ENCODE results near the gene CSMD2.

Gene CSMD2

DNA sequence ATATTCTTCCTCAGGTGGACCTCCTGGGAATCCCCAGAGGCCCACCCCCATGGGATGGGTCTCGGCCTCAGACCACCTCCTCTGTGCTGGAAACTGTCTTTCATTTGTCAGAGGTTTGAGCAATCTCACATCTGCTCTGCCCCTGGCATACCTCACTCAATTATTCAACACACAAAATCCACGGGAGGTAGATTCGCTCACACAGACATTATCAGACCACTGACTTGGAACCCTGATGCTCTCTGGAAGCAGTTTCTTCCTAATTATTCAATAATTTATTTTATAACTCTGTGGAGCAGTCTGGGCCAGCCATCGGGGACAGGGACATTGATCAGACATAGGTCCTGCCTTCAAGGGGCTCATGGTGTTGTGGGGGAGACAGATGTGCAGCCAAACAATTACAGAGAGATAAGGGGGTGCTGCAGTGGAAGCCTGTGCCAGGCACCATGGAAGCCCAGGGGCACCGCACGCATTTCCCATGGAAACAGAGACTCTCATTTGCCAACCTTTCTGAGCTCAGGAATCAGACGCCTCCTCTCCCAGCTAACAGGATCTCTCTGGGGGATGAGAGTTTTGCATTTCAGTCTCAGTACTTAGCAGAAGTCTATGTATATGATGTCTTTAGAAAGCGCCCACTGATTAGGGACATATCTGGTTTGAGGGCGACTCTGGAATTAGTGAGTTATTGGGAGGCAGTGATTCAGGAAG, 204.7 kb downstream of the CSMD2 start:
- DNase-seq (ENCODE audit: low spot score) = no peak

DNA sequence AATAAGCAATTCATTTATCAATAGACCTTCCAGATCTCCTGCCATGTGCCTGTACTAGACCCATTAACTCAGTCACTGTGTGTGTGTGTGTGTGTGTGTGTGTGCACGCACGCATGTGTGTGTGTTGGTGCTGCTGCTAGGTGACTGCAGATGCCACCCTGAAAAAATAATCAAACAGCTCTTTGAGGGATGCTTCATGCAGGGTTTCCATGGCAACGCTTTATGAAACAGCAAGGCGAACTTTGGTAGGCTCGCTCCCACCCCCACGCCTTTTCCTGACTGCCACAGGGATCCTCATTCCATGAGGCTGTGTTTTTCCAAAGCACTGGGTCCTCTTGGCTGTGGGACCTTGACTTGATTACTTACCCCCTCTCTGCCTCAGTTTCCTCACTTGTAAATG, 207.2 kb downstream of the CSMD2 start:
- no peak for DNase-seq (ENCODE audit: low spot score)

DNA sequence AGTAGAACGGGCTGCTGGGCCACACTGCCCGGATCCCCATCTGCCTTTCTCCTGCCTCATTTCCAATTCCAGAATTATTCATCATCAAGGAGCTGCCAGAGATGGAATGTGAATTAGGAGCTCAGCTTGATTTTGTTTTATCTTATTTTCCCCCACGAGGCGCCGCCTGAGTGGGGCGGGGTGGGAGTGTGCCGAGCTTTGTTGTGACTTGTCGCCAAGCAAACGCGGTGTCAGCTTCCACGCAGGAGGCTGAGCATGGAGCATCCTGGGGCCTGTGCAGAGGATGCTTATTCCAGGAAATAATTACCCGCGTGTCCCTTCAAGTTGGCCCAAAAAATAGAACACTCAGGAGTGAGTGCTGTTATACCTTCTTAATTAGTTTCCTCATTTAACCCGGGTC, 209.9 kb downstream of the CSMD2 start:
- DNase-seq (ENCODE audit: low spot score) = no peak

DNA sequence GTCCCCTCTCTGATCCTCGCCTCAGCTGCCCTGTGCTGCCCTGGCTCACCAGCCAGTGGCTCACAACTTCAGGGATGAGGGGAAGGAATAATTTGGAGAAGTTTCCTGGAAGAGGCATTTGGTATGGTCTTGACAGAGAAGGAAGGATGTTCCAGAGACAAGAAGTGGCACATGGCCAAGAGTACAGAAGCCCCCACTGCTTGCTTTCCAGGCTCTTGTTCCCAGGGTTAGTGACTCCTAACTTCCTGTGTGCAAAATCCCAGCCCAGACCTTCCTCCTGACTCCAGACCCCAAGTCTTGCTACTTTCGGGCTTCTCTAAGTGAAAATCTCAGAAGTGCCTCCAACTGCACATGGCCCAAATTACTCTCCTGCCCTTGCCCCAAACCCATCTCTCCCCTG, 215.5 kb downstream of the CSMD2 start:
- DNase-seq (ENCODE audit: low spot score) = no peak

DNA sequence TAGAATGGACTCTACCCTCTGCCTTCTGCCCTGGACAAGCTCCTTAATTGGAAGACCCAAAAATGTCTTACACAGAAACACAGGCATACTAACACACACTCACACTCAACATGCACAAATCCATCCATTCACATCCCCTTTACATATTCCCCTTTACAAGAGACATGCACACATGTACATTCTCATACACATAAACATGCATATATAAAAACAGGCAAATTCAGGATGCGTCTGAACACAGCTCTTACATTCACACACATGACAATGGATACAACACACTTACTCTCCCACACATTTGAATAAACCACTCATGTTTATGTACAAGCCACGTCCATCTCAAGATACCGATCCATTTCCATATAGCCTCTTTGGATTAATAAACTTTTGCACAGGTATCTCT, 216.7 kb downstream of the CSMD2 start:
- DNase-seq (ENCODE audit: low spot score) = no peak

DNA sequence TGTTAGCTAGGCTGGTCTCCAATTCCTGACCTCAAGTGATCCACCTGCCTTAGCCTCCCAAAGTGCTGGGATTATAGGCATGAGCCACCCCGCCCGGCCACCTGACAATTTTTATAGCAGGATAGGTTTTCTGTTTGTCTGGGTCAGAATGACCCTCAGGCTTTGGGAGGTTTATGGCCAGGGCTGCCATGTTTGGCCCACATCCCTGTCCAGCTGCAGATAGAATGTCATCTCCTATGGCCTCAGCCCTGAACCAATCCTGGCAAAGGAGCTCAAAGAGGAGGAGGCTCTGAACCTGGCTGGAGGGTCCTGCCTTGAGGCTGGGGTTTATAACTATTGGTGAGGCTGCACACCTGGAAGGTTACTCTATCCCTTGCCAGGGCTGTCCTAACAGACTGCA, 218.2 kb downstream of the CSMD2 start:
- DNase-seq (ENCODE audit: low spot score) = no peak

DNA sequence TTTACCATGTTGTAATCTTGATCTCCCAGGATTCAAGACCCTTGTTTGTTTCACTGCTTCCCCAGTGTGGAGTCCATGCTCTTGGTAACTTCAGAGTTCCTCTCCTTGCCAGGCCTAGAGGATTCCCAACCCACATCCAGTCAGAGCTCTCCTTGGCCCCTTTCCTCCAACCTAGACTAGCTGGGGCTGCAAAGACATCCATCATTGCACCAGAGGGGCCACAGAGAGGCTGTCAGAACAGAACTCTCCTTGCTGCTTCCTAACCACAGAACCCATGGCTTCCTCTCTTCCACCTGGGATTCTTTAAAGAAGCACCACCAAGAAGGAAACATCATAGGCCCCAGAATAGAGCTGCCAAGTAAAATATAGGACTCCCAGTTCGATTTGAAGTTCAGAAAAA, 220.2 kb downstream of the CSMD2 start:
- DNase-seq (ENCODE audit: low spot score) = no peak

DNA sequence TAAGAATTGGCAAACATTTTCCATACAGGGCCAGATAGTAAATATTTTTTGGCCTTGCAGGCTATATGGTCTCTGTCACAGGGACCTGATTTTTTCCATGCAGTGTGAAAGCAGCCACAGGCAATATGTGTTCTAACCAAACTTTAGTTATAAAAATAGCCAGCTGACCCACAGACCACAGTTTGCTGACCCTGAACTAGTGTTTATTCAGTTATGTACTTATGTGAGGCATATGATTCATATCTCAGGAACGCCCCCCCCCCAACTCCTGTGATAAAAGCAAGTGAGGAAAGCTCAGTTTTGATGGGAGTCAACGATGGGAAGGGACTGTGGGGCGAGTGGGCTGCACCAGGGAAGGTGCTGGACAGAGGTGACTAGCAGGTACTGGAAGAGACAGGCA, 221.1 kb downstream of the CSMD2 start:
- peak; percentile 26 for DNase-seq (ENCODE audit: low spot score)

DNA sequence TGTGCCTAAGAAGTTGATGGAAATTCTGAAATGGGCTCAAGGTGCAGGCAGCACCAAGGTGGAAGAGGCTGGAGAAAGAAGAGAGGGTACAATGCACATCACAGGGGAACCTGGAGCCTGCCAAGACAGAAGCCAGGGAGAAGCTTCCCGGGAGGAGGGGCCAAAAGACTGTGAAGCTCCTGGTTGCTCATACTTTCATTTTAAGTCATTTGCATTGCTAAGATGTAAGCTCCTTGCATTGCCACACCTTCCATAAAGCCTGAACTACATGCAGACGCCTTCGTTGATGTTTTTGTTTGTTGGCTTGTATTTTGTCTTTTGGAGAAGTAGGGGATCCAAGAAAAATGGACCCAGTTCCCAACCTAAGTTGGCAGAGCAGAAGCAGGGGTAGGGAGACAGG, 232.2 kb downstream of the CSMD2 start:
- no peak for DNase-seq (ENCODE audit: low spot score)

DNA sequence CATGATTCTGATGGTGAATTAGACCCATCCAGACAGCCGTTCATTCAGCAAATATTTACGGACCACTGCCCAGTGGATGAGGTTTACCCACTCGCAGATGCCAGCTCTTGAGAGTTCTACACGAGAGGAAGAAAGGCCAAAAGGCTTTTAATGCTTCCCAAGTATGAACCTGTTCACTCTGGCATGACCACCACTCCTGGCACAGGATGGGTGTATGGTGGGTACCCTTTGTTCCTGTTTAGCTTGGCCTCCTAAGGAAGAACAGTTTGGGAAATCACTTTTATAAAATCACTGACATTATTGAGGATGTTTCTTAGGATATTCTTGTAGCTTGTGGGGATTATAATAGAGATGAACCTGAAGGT, 233.9 kb downstream of the CSMD2 start:
- no peak for DNase-seq (ENCODE audit: low spot score)

DNA sequence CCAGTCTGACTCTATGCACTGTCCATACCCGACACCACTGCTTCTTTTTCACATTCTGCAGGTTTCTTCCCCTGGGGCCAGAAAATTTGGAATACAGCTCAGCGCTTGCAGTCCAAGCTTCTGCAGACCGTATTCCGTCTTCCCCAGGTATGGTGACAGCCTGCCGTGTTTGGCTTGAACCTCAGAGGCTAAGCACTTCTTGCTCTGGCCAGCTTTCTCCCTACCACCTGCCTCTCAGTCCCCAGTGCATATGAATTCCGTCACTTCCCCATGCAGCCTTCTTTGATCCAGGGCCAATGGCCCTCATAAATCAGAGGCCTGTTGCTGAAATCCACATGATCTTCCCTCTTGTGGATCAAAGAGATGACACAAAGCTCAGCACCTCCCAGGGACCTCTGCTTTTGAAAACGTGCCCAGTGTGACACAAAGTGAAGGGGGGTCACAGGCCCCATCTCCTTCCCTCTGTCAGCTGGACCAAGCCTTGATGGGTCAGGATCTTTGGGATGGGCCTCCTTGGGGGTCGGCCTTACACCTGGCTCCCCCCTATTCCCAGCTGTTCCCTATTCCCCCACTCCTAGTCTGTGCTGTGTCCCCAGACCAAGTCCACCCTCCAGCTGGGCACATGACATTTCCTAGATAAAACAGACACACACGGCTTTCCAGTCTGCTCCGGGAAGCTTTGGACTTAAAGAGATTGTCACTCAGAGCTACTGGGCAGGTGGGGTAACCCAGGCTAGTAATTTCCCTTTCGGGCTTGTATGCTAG, 234.5 kb downstream of the CSMD2 start:
- DNase-seq (ENCODE audit: low spot score) = no peak

DNA sequence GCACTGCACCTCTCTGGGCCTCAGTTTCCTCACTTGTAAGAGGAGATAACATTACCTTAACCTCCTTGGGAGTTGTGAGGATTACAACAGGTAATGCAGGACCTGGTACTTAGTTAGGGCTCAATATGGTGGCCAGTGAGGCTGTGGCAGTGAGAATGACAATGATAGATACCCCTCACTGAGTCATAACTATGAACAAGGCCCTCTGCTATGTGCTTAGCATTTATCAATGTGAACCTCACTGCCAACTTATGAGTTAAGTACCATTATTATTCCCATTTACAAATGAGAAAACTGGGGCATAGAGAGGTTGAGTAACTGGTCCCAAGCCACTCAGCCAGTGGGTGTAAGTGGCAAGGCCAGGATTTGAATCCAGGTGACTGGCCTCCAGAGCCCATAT, 236.8 kb downstream of the CSMD2 start:
- DNase-seq (ENCODE audit: low spot score) = no peak

DNA sequence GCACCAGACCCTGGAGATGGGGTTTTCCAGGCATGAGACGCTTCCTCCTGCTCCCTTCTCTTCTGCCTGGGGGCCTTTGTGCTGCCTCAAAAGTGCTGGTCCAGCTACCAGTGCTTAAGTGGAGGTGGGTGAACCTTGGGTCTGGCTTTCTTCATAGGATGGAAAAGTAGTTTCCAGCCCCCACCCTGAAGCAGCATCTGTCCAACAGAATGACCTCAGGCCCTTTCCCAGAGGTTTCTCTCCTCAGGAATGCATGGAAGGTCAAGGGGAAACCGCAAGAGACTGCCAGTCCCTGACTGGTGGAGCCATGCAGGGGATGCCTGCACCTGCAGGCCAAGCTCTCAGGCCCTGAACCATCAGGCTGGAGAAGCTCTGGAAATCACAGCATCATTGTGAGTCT, 237.3 kb downstream of the CSMD2 start:
- no peak for DNase-seq (ENCODE audit: low spot score)

DNA sequence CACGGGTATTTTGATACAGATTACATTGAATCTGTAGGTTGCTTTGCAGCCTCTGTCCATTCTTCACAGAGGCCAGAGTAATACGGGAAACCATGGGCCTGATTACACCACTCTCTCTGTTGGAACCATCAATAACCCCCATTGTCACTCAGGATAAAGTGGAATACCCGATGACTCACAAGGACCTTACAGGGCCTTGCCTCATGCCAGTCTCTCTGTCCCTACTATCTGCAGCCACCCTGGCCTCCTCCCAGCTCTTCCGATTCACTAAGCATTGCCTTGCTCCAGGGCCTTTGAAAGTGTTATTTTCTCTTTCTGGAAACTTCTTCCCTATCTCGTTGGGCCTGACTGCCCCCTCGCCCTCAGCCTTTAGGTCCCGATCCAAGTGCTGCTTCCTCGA, 239.4 kb downstream of the CSMD2 start:
- no peak for DNase-seq (ENCODE audit: low spot score)

DNA sequence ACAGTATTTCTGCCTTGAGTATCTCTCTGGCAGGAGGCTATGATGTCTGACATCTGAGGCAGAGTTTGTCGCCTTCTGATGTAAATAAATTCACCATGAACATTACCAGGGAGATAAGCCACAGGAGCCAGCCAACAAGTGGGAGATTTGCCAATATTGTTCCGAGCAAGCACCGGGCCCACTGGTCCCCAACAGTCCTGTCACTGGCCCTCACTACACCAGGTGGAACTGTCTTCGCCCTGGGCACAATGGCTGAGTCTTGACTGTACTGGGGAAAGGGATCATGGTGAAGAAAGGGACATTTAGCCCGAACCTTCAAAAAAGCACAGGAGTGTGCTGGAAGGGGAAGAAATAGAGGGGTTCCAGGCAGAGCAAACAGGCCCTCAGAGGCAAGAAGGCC, 243.7 kb downstream of the CSMD2 start:
- no peak for DNase-seq (ENCODE audit: low spot score)

DNA sequence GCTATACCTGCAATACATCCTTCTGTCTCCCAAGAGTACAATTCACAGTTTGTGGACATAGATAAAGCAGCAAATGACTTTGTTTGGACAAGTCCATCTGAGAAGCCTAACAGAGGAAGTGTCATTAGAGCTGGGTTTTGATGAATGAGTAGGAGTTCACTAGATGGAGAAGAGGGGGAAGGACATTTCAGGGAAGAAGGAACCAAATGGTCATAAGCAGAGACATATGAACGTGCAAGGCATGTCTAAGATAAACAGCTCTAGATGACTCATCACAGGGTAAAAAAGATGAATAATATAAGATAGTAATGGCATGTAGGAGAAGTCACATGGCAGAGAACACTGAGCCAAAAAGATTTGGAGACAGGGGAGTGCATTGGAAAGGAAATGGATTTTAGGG, 246.7 kb downstream of the CSMD2 start:
- peak; percentile 25 for DNase-seq (ENCODE audit: low spot score)

DNA sequence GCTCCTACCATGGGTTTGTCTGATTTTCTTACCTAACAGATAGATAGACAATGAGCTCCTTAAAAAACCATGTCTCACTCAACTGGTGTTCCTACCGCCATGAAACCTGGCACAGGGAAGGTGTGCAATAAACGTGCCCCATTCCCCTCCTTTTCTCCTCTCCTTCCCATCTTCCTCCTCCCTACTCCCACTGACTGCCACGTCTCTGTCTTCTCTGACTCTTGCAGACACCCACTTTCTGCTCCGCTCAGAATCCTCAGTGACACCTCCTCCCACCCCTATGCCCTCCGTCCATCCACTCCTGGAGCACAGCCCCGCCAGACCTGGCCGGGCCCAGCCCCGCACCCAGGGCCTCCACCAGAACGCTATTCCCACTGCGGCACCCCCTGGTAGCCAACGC, 248.2 kb downstream of the CSMD2 start:
- no peak for DNase-seq (ENCODE audit: low spot score)

DNA sequence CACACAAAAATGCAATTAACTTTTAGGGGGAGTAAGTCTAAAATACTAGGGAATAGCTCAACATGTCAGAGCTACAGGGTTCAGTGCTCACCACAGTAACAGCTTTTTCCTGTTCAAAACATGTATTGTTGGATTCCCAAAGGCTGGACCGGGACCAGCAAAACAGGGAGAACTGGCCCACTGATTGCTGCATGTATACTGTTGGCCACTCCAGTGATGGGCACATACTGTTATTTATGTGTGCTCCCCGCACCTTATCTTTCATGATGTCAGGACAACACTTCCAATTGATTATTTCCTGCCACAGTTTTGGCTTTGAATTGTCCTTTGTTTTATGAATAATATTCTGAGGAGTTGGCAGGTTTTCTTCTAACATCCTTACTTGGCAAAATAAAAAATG, 250.5 kb downstream of the CSMD2 start:
- DNase-seq (ENCODE audit: low spot score) = no peak

DNA sequence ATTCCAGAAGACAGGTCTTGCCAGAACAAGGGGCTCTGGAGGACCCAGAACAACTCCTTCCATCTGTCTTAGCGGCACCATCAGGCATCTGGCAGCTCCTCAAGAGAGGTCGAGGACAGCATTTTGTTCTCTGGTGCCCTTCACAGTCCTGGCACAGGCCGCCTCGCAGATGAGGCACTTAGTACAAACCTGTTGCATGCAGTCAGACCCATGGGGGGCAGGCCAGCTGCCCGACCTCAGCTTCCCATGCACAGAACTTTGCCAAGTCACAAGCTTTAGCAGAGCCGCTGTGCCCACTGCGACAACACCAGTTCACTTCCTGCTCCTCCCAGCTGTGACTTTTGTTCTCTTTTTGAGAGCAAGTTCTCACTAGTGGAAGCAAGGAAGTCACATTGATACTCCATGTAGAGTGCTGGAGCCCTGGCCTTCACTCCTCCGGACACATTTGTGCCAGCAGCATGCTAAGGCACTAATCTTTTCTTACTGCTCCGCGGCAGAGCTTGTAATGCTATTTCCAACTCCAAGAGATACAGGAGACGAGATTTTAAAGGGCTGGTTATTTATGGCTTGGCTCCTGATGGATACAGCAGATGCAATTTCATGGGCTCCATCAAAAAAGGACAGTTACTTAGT, 256.6 kb downstream of the CSMD2 start:
- DNase-seq (ENCODE audit: low spot score) = no peak

DNA sequence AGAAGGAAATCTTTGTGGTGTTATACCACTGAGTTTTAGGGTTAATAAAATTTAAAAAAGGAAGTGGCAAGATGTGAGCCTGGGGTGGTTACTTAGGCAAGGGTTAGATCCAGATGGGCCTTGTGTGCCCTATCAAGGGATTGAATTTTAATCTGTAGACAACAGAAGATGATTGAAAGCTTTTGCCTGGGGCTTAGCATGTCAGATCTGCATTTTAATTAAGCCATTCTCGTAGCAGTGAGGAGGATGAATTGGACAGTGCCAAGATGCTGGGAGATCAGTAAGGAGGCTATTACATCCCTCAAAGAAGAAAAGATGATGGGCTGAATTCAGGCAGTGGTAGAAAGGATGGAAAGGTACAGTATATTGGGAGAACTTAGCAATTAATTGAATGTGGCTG, 258.9 kb downstream of the CSMD2 start:
- no peak for DNase-seq (ENCODE audit: low spot score)

DNA sequence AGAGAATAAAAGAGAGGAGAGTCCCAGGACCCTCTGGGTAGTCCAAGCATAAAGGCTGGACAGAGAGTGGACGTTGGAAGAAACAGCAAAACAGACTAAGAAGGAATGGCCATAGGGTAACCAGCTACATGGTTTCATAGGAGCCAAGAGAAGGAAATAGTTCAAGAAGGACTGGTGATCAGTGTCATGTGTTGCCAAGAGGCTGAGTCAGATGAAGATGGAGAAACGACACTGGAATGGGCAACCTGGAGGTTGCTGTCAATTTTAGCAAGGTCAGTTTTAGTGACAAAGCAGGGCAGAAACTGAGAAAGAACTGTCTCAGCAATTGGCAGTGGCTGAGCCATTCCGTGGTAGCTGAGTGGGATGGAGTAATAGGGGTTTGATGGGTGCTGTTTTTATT, 259.8 kb downstream of the CSMD2 start:
- DNase-seq (ENCODE audit: low spot score) = no peak

DNA sequence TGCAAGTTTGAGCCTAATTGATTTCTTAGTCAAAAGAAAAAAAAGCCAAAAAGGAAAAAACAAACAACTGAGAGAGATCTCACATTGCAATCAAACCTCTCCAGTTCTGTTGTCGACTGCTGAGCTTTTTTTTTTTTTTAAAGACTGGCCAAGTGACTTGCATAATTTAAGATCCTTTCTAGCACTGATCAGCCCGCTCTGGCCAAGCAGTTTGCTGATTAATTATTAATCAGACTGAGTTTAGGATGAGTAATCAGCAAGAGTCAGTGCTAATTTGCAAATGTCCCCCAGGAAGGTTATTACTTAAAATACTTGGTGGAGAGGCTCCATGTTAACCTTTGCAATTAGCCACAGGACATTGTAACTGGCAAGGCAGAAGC, 261.8 kb downstream of the CSMD2 start:
- DNase-seq (ENCODE audit: low spot score) = peak; percentile 24

DNA sequence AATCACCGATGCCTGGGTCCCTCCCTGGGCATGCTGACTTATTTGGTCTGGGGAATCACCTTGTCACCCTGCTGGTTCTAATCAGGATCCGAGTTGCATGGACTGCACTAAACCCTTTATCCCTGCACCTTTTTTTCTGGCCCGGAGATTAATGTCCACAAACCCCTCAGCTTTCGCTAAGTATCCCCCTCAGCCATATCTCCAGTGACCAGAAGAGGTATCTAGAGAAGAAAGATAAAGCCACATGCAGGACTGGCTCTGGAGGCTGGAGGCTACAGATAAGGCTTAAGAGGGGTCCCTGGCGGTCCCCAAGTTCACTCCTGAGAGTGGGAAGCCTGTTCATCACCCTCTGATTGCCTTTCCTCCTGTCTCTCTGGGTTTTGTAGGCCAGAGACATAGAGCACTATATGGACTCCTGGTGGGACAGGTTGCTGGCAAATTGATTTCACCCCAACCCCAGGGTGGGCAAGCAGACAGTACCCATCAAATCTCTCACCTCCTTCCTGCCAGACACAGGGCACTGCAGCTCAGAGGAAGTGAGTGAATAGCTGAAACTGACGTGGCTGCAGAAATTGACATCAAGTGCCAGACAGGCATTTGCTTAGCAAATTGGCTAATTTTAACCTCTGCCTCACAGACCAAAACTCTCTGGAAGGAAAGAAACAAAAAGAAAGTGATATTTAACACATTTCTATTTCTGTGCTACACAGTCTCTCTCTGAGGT, 262.4 kb downstream of the CSMD2 start:
- peak; percentile 22 for DNase-seq (ENCODE audit: low spot score)
